SK-N-SH treated with all-trans-retinoic acid at 6 μM for 48 hours (cell line): ENCODE data around the gene TUBB2A.

Experiments
- ATAC-seq: fragments of 200-7000 bp; cut with Tn5 transposase; 3 replicates; pipeline ENCODE4 v1.9.1; 2020; ENCODE audit warnings: mild to moderate bottlenecking, moderate library complexity
- ARNTL ChIP-seq: fragments of 450-650 bp; formaldehyde crosslinking; IDR thresholded peaks from 2 replicates; pipeline ENCODE4 v1.5.0; 2020; ENCODE audit warnings: low read depth, mild to moderate bottlenecking, moderate library complexity, borderline replicate concordance
- BACH2 ChIP-seq: fragments of 250-450 bp; sonication (Bioruptor Pico); IDR thresholded peaks from 2 replicates; pipeline ENCODE4 v1.9.0; 2021; ENCODE audit warnings: mild to moderate bottlenecking, borderline replicate concordance
- CREB5 ChIP-seq: fragments of 250-450 bp; sonication (Bioruptor Pico); IDR thresholded peaks from 2 replicates; pipeline ENCODE4 v1.5.1; 2020; ENCODE audit warnings: low read depth, mild to moderate bottlenecking, moderate library complexity
- CSRNP3 ChIP-seq: fragments of 250-450 bp; sonication (Bioruptor Pico); IDR thresholded peaks from 2 replicates; pipeline ENCODE4 v1.5.1; 2021; ENCODE audit warnings: mild to moderate bottlenecking, moderate library complexity
- ESRRG ChIP-seq: fragments of 250-450 bp; sonication (Bioruptor Pico); IDR thresholded peaks from 2 replicates; pipeline ENCODE4 v1.6.1; 2021; ENCODE audit warnings: mild to moderate bottlenecking
- ISL1 ChIP-seq: fragments of 250-450 bp; sonication (Bioruptor Pico); IDR thresholded peaks from 2 replicates; pipeline ENCODE4 v2.1.2; 2022; ENCODE audit warnings: mild to moderate bottlenecking, moderate library complexity
- OSR1 ChIP-seq: fragments of 250-450 bp; sonication (Bioruptor Pico); IDR thresholded peaks from 2 replicates; pipeline ENCODE4 v1.8.0; 2022; ENCODE audit warnings: moderate library complexity, mild to moderate bottlenecking, inconsistent platforms
- PPARA ChIP-seq: fragments of 250-450 bp; sonication (Bioruptor Pico); IDR thresholded peaks from 2 replicates; pipeline ENCODE4 v1.5.0; 2020; ENCODE audit warnings: mild to moderate bottlenecking, borderline replicate concordance
- RARB ChIP-seq: fragments of 250-450 bp; sonication (Bioruptor Pico); IDR thresholded peaks from 2 replicates; pipeline ENCODE4 v1.8.0; 2021; ENCODE audit warnings: mild to moderate bottlenecking, moderate library complexity
- TCF4 ChIP-seq: fragments of 250-450 bp; sonication (Bioruptor Pico); IDR thresholded peaks from 2 replicates; pipeline ENCODE4 v1.8.0; 2021; ENCODE audit warnings: mild to moderate bottlenecking, moderate library complexity, borderline replicate concordance
- ZC3H10 ChIP-seq: fragments of 250-450 bp; sonication (Bioruptor Pico); IDR thresholded peaks from 2 replicates; pipeline ENCODE4 v1.5.1; 2021; ENCODE audit warnings: mild to moderate bottlenecking, moderate library complexity
- ZFP3 ChIP-seq: fragments of 250-450 bp; sonication (Bioruptor Pico); IDR thresholded peaks from 2 replicates; pipeline ENCODE4 v1.5.0; 2020; ENCODE audit warnings: mild to moderate bottlenecking, moderate library complexity
- ZFP30 ChIP-seq: fragments of 450-650 bp; formaldehyde crosslinking; IDR thresholded peaks from 2 replicates; pipeline ENCODE4 v1.5.0; 2022; ENCODE audit warnings: mild to moderate bottlenecking, moderate library complexity
- ZNF70 ChIP-seq: fragments of 450-650 bp; formaldehyde crosslinking; IDR thresholded peaks from 2 replicates; pipeline ENCODE4 v1.5.0; 2020; ENCODE audit warnings: mild to moderate bottlenecking, moderate library complexity
- ZNF8 ChIP-seq: fragments of 450-650 bp; formaldehyde crosslinking; IDR thresholded peaks from 2 replicates; pipeline ENCODE4 v1.5.0; 2020; ENCODE audit warnings: mild to moderate bottlenecking, moderate library complexity
- TF ChIP-seq, protein P1 (sequence below): fragments of 250-450 bp; sonication (Bioruptor Pico); IDR thresholded peaks from 2 replicates; pipeline ENCODE4 v1.8.0; 2020; ENCODE audit warnings: mild to moderate bottlenecking, moderate library complexity, borderline replicate concordance
- TF ChIP-seq, protein P2 (sequence below): fragments of 250-450 bp; sonication (Bioruptor Pico); IDR thresholded peaks from 2 replicates; pipeline ENCODE4 v1.5.0; 2020; ENCODE audit warnings: mild to moderate bottlenecking, moderate library complexity
- TF ChIP-seq, protein P3 (sequence below): fragments of 250-450 bp; sonication (Bioruptor Pico); IDR thresholded peaks from 2 replicates; pipeline ENCODE4 v1.8.0; 2021; ENCODE audit warnings: low read depth, mild to moderate bottlenecking, moderate library complexity, borderline replicate concordance

The TUBB2A gene

DNA sequence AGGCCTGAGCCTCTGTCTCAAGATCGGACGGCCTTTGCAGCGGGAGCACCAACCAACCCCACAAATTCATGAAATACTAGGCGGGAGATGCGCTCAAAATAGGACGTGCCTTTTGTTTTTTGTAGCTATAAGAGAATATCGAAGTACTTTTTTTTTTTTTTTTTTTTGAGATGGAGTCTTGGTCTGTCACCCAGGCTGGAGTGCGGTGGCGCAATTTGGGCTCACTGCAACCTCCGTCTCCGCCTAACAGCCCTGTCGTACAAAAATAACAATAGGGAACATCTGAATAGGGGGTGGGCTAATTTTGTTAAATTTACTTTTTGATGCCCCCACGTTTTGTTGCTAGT, 5.9 kb upstream of the TUBB2A start:
- ATAC-seq, result no peak

DNA sequence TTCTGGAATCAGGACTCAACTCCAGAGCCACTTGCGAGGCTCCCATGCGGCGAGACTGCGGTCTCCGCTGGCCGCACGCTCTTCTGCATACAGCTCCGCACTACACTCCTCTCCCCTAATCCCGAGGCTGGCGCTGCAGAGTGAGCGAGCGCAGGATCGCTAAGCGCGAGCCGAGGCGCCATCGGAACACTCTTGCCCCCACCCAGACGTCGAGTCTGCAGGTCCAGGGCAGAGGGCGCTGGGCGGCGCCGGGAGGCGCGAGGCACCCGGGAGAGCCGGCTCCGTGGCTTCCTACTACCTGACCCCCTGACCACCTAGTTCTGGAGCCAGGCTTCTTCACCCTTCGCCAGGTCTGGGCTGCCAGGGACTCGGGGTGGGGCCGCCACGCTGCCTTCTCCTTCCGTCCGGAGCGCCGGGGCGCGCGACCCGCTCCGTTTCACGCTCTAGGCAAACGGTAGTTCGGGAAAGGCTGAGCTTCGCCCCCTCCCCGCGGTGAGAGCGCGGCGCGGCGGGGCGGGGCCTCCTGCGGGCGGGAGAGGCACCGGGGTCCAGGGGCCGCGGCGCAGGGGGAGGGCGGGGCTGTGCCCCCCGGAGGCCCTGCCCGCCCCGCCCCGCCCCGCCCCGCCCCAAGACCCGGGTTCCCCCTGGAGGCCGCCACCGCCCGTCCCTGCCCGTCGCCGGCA, 5.4 kb upstream of the TUBB2A start:
- TF ChIP-seq, protein P1, sequence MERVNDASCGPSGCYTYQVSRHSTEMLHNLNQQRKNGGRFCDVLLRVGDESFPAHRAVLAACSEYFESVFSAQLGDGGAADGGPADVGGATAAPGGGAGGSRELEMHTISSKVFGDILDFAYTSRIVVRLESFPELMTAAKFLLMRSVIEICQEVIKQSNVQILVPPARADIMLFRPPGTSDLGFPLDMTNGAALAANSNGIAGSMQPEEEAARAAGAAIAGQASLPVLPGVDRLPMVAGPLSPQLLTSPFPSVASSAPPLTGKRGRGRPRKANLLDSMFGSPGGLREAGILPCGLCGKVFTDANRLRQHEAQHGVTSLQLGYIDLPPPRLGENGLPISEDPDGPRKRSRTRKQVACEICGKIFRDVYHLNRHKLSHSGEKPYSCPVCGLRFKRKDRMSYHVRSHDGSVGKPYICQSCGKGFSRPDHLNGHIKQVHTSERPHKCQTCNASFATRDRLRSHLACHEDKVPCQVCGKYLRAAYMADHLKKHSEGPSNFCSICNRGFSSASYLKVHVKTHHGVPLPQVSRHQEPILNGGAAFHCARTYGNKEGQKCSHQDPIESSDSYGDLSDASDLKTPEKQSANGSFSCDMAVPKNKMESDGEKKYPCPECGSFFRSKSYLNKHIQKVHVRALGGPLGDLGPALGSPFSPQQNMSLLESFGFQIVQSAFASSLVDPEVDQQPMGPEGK (CRISPR knock-in tag), result peak; percentile 78; the same call in 1 of the 2 replicates
- no peak for TF ChIP-seq PPARA (CRISPR knock-in tag)
- peak; percentile 74; the same call in 1 of the 2 replicates for TF ChIP-seq ZFP3
- no peak for TF ChIP-seq ARNTL
- ATAC-seq, result peak; percentile 92

More for the DNA sequence above, 5.9 kb upstream of the TUBB2A start:
- TF ChIP-seq OSR1 (CRISPR knock-in tag) (no peak), ZNF70 (CRISPR knock-in tag) (no peak), ZNF8 (CRISPR knock-in tag) (no peak)

- no peak for ATAC-seq
- TF ChIP-seq TCF4 (no peak), ESRRG (CRISPR knock-in tag) (no peak), CREB5 (CRISPR knock-in tag) (no peak), ZFP30 (CRISPR knock-in tag) (no peak), ZNF8 (CRISPR knock-in tag) (no peak), ZC3H10 (CRISPR knock-in tag) (no peak), ZFP3 (no peak), RARB (no peak), ISL1 (CRISPR knock-in tag) (no peak), OSR1 (CRISPR knock-in tag) (no peak)
- TF ChIP-seq, protein P2, sequence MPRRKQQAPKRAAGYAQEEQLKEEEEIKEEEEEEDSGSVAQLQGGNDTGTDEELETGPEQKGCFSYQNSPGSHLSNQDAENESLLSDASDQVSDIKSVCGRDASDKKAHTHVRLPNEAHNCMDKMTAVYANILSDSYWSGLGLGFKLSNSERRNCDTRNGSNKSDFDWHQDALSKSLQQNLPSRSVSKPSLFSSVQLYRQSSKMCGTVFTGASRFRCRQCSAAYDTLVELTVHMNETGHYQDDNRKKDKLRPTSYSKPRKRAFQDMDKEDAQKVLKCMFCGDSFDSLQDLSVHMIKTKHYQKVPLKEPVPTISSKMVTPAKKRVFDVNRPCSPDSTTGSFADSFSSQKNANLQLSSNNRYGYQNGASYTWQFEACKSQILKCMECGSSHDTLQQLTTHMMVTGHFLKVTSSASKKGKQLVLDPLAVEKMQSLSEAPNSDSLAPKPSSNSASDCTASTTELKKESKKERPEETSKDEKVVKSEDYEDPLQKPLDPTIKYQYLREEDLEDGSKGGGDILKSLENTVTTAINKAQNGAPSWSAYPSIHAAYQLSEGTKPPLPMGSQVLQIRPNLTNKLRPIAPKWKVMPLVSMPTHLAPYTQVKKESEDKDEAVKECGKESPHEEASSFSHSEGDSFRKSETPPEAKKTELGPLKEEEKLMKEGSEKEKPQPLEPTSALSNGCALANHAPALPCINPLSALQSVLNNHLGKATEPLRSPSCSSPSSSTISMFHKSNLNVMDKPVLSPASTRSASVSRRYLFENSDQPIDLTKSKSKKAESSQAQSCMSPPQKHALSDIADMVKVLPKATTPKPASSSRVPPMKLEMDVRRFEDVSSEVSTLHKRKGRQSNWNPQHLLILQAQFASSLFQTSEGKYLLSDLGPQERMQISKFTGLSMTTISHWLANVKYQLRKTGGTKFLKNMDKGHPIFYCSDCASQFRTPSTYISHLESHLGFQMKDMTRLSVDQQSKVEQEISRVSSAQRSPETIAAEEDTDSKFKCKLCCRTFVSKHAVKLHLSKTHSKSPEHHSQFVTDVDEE (CRISPR knock-in tag), result no peak
These were observed 4.7 kb upstream of the TUBB2A start for GRCh38 chr6:3162067-3162497.

GRCh38 chr6:3159805-3160781, 2.7 kb upstream of the TUBB2A start:
- no peak for ATAC-seq
- TF ChIP-seq ZFP30 (CRISPR knock-in tag) (no peak), ESRRG (CRISPR knock-in tag) (no peak), ZNF70 (CRISPR knock-in tag) (no peak), ZNF8 (CRISPR knock-in tag) (no peak), CSRNP3 (CRISPR knock-in tag) (no peak), BACH2 (CRISPR knock-in tag) (no peak), ISL1 (CRISPR knock-in tag) (no peak)
- TF ChIP-seq, protein P3, sequence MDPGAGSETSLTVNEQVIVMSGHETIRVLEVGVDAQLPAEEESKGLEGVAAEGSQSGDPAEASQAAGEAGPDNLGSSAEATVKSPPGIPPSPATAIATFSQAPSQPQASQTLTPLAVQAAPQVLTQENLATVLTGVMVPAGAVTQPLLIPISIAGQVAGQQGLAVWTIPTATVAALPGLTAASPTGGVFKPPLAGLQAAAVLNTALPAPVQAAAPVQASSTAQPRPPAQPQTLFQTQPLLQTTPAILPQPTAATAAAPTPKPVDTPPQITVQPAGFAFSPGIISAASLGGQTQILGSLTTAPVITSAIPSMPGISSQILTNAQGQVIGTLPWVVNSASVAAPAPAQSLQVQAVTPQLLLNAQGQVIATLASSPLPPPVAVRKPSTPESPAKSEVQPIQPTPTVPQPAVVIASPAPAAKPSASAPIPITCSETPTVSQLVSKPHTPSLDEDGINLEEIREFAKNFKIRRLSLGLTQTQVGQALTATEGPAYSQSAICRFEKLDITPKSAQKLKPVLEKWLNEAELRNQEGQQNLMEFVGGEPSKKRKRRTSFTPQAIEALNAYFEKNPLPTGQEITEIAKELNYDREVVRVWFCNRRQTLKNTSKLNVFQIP (CRISPR knock-in tag), result no peak
- TF ChIP-seq, protein P2 (CRISPR knock-in tag), result no peak

GRCh38 chr6:3156184-3157130, 887 bp downstream of the TUBB2A start:
- ATAC-seq, result peak; percentile 45
